Effector CD4-positive, alpha-beta T cell (primary cell): ENCODE measurements around the gene DIRAS1.

ENCODE experiments used
- DNase-seq: peaks from one replicate; pipeline ENCODE4 v3.0.0-alpha.2; 2020

The DIRAS1 gene

DNA sequence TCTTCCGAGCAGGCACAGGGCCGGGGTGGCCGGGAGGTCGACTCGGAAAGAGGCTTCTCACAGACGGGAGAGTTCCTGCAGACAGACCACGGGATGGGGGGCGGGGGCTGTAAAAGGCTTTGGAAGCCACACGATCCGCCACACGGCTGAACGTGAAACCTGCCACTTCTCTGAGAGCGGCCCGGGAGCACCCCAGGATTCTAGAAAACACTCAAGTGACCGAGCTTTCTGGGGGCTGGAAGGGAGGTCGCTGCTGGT, 34.2 kb upstream of the DIRAS1 start:
- no peak for DNase-seq

DNA sequence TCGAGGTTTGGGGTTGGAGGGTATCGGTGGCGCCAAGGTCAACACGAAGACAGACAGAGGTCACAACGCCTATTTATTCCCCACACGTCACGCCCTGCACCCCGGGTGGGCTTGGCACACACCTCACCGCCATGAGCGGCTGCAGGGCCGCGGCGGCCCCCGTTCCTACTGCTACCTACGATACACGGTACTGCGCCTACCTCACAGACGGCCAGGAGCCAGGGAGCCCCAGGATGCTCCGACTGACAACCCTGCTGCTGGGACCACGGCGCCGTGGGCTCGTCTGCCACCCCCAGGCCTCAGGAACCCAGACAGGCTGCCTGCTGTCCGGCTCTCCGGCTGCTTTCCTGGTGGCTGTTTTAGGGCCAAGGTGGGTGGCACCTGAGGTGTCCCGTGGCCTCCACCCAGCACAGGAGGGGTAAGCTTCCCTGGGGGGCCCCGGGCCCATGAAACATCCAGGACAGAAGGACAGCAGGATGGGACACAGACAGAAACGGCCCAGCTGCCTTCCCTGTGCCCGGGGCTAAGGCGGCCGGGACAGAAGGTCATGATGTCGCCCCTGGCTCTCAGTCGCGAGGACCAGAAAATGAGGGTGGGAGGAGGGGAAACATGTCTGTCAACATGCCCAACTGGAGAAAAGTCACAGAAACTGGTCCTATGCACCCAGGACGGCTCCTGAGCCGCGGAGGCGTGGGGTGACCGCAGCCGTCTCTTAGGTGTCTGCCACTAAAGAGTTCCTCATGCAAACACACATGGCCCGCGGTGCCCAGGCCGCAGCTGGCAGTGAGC, 33.7 kb upstream of the DIRAS1 start:
- no peak for DNase-seq

DNA sequence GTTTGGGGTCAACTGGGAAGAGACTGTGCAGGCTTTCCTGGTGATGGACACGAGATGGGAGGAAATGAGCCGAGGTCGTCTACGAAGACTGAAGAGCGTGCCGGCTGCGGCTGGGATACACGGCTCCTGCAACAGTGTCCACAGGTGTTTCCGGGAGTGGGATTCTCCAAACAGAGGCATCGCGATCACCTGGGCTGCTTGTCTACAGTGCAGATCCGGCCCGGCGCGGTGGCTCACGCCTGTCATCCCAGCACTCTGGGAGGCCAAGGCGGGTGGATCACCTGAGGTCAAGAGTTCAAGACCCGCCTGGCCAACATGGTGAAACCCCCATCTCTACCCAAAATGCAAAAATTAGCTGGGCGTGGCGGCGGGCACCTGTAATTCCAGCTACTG, 30.3 kb upstream of the DIRAS1 start:
- no peak for DNase-seq

DNA sequence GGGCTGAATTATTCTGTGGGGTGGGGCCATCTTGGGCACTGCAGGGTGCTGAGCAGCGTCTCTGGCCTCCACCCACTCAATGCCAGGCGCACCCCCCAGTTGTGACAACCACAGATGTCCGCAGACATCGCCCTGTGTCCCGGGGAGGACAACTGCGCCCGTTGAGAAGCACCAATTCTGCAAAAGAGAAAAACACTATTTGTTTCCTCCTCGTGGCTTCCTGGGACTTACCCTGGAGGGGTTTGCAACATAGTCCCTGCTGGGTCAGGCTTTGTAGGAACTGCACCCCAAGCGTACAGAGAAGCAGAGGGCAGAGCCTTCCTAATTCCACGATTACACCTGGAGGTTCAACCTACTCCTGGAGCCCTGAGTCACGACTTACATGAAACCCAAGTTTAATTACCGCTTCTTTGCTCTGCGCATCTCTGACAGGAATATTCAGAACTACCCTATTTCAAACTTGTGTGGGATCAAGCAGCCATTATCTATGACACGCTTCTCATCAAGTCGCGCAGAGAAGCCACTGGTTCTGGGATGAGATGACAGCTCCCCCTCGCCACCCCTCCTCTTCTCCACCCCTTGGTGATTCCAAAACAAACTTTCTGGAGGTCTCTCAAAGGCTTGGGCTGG, 29.8 kb upstream of the DIRAS1 start:
- no peak for DNase-seq

DNA sequence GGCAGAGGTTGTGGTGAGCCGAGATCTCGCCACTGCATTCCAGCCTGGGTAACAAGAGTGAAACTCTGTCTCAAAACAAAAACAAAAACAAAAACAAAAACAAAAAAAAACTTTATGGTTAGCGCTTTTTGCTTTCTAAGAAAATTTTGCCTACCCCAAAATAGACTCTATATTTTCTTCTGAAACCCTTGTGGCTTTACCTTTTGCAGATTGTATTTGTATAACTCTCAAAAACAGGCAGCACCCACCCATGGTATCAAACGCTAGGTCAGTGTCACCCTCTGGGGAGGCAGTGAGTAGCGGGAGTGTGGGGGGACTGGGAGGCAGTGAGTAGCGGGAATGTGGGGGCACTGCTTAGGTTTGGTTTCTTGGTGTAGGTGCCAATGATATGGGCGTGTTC, 26.2 kb upstream of the DIRAS1 start:
- DNase-seq = no peak

DNA sequence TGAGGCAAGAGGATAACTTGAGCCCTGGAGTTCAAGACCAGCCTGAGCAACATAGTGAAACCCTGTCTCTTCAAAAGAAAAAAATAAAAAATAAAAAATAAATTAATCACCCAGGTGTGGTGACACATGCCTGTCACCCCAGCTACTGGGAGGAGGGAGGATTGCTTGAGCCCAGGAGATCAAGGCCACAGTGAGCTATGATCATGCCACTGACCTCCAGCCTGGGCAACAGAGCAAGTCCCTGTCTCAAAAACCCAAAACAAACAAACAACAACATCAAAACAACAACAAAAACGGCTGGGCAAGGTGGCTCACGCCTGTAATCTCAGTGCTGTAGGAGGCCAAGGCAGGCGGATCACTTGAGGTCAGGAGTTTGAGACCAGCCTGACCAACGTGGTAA, 22.9 kb upstream of the DIRAS1 start:
- no peak for DNase-seq

DNA sequence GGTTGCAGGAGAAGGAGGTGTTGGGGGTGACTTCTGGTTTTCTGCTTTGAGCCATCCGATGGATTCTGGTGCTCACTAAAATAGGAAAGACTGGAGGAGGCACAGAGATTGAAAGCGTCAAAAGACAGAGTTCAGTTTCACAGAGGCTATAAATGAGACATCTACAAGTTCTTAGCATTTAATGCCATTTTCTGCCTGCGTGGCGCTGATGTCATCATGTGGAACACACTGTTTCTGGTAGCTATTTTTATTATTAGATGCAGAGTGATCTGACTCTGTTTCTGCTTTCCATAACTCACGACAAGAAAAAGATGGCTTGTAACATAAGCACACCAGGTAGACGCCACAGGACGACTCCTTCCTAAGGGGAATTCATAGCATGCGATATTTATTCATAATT, 21.9 kb upstream of the DIRAS1 start:
- DNase-seq = no peak

DNA sequence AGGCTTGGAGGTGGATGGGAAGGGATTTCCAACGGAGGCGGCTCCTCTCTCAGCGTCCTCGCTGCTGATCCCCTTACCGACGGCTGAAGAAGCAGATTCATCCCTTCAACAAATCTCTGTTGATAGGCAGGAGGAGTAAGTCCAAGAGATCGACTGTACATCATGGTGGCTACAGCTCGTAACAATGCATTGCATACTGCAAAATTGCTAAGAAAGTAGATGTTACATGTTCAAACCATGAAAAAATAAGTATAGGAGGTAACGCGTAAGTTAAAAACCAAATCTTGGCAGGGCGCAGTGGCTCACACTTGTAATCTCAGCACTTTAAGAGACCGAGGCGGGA, 19.1 kb upstream of the DIRAS1 start:
- DNase-seq = no peak

DNA sequence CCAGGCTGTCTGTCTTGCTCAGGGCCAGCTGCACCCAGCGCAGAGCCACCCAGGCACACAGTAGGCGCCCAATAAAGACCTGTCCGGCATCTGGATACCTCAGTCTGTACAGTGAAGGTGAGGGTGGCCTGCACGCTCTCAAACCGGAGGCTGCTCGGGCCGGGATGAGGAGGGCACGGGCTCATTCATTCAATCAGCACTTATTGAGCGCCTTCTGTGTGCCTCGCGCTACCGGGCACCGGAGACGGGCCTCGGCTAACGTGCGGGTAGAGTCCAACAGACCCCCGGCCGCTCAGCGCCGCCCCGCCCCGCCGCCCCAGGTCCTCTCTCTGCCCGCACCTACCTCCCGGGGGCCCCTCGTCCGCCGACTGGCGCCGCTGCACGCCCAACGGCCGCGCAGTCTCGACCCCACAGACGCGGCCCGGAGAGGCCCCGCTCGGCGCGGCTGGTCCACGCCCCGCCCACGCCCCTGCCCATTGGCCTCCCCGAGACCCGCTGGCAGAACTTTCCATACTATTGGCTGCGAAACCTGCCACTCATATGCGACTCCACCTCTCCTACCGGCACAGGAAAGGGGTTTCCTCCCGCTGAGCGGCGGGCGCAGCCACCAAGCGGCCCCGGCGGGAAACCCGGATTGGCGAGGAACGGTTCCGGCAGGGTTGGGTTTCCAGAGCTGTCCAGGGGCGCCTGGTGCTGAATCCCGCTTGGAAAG, 18.6 kb upstream of the DIRAS1 start, which contains the start of gene SLC39A3:
TSS of gene SLC39A3 (minus strand) at position 416 of the 712 bp plus-strand sequence. CDS start 2,760 bp downstream, outside the sequence.
- peak; percentile 100 for DNase-seq

DNA sequence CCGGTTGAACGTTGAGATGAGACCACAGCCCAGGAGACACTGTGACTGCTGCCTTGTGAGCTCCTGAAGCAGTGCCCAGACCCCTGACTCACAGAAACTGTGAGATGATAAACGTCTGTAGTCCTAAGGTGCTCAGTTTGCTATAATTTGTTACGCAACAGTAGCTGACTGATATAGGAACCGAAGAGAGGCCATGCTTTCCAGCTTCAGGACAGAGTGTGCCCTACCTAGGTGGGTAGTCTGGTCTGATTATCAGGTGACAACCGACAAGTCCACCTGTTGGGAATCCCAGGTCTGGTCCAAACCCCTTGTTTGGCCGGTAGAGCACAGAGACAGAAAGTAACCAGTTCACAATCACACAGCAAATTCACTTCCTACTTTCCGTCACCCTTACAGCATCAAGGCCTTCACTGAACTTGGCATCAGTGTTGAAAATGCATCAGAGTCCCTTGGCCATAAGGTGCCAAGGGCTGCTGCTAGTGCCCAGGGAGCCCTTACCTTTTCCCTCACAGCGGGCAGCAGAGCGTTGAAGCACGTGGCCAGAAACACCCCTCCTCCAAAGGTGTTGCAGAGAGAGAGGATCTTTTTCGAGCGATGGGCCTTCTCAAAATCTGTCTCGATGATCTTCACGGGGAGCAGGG, 15.5 kb upstream of the DIRAS1 start:
- no peak for DNase-seq

DNA sequence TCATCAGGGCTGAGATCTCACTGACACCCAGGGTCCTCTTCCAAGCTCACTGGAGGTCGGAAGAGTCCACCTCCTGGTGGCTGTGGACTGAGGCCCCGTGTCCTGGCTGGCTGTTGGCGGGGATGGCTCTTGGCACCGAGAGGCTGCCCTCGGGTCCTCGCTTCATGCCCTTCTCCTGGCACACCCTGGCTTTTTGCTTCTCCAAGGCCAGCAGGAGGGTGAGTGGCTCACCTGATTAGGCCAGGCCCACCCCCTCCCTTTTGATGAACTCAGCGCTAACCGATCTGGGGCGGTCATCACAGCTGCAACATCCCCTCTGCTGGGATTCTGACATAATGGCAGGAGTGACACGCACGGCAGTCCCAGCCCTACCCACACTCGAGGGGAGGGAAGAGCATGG, 14.2 kb upstream of the DIRAS1 start:
- DNase-seq = no peak

DNA sequence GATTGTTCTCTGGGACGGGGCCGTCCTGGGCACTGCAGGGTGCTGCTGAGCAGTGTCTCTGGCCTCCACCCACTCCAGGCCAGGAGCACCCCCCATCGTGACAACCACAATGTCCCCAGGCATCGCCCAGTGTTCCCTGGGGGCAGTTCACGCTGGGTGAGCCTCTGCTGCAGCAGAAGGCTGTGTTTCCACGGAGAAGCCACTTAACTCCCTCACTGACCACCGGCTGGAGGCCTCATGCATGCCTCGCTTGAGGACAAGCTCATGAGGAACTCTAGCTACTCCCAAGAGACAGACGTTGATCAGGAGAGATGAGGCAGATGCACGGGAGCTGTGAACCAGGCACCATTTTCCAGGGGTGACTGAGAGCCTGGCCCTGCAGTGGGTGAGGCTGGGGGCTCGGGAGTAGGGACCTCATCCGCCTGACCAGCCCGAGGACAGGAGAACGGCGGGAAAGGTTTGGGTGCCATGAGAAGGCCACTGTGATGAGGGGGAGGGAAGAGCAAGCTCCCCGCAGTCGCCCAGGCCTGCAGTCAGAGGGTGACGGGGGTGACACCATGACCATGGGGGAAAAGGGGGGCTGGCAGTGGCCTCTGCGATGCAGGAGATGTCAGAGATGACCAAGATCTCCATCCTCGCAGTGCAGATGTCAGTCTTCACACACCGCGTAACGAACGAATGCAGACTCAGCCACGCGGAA, 13.6 kb upstream of the DIRAS1 start:
- DNase-seq = no peak

DNA sequence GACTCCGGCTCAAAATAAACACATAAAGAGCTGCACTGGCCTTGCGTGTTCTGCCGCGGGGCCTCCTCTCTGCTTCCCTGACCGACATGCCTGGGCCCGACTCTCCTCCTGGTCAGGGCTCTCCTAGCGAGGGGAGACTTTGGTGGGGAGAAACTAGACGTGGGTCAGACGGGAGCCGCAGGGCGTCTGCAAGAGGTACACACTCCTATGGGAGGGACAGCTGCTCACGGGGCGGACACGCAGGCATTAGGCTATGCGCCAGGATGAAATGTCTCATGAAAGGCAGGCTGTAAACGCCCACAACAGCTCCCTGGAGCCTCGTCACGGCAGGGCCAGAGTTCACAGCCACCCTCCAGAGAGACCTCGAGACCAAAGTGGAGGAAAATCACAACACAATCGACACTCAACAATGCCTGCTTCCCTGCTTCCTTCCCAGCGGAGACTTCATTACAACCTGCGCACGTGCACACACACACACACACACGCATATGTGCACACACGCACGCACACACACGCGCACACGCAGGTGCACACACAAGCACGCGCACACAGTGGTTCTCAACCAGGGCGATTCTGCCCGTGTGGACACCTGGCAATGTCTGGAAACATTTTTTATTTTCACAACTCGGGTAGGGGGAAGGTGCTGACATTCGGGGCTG, 12.9 kb upstream of the DIRAS1 start:
- no peak for DNase-seq

DNA sequence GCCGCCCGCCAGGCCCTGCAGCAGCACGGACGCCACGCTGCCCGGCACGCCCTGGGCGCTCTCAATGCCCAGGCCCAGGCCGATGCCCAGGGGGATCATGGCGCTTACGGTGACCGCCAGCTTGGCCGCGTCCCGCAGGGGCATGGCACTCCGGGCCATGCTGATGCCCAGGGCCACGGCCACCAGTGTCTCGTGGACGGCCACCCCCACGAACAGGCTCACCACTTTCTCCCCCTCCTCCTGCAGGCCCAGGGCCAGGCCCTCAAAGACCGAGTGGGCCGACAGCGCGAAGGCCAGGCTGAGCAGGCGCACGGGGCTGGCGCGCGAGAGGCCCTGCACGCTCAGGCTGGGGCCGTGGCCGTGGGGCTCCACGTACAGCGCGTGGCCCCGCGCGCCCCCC, 11.7 kb upstream of the DIRAS1 start:
- DNase-seq = no peak

DNA sequence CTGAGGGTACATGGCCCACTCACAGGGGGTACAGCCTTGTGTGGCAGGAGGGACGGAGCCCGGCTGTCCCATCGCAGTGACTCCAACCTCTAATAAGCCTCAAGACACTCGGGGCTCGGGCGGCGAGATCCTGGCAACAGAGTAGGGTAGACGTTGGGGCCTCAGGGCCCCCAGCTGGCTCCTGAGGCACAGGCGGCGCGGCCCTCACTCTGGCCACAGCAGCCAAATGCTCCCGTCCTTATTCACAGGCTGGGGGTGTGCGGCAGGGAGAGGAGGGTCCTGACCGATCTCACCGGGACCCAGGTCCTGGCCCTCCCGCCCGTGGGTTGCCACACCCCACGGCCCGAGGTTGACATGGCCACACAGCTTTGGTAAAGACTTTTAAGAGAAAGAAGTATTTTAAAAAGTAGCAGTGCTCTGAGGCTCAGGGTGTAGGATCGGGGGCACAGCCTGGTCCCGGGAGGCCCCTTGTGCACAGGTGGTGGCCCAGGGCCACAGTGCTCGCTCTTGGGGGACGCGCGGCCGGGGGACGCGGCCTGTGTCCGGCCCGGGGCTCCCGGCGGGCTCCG, 11.1 kb upstream of the DIRAS1 start:
- no peak for DNase-seq

DNA sequence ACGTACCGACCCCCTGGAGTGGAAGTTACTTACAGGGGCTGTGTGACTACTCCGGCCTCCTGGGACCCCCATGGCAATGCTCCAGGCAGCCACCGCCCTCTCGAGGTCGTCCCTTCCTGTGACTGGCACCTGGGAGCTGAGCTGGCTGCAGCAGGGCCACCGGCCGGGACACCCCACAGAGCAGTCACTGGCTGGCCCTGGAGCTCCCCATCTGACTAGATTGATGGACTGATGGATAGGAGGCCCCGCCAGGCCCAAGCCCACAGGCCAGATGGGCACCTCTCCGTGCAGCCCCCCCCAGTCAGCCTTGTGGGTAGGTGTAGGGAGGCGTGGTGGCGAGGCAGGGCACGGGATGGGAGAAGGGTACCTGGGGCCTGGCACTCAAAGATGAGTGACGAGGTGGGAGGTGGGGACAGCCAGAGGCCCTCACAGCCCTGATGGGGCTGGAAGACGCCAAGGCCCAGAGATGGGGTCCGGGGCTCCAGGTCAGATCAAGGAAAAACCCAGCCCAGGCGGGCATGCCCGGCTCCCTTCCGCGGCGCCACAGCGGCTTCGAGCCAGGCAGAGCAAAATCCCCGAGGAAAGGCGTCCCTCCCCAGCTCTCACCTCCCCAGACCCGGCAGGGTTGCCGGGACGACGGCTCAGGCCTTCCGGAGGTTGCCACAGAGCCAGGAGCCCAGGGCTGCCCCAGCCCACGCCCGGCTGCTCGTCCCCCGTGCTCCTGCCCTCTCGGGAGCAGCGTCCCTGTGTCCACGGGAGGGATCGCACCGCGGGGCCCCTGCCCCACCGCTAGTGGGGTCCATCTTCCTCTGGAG, 10.2 kb upstream of the DIRAS1 start:
- DNase-seq = no peak

DNA sequence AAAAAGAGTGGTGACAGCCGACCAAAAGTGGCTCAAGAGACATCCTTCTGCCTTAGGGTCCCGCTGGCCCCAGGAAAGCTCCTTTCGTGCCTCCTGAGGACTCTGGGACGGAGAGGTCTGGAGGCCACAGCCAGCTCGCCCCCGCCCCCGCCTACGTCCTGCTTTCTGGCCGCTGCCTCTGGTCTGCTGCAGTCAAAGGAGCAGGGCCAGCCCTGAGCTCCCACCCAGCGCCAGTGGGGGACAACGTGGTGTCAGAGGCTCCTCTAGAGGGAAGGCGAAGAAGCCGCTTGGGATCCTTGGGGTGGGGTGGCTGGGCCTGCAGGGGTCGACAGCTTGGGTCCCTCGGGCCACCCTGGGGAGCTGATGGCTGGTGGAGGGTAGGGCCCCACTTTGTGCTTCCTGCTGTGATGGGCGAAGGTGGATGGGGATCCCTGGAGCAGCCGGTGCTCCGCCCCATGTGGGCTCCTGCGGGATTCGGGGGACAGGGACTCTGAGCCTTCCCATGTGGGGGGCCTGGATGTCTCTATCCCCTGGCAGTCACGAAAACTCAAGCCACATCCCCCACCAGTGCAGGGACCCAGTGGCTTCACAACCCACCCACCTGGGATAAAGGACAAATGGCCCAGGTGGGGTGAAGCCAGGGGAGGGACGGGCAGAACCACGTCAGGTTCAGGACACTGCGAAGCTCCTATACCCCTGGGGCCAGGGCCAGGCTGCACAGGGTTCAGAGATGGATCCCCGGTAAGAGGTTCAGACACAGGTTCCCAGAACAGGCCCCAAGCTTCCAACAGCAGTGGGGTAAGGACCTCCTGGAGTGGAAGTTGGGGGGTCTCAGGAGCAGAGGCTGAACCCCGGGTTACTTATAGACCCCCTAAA, 9.0 kb upstream of the DIRAS1 start:
- no peak for DNase-seq

DNA sequence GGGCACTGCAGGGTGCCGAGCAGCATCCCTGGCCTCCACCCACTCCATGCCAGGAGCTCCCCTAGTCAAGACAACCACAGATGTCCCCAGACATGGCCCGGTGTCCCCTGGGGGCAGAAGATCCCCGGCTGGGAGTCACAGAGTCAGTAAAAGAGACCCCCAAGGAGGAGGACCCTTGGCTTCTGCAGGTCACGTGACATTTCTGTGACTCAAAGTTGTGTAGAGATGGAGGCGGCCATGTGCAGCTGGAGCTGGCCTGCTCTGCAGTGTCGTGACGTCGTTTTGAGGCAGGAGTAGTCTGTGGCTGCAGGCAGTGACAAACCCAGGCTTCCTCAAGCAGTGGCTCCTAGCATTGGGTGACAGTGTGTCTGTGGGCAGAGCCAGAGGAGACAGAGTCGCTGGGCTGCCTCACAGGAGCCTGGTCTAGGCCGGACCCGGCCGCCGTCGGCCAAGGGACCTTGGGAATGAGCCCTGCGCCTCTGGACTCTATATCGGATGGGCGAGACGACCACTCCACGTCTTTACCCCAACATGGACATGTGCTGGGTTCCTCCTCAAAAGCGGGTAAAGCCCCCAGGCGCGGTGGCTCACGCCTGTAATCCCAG, 7.7 kb upstream of the DIRAS1 start:
- no peak for DNase-seq

DNA sequence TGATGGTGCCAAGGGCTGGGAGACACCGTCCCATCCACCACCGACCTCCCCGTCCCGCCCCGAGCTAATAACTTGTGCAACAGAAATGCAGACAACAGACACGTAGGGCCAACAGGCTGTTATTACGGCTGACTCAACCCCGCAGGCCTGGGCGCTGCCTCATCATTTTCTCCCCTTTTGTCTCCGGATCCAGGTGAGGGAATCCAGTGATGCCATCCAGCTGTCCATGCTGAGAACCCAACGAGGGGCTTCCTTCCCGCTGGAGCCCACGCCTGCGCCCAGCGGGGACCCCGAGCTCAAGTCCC, 6.4 kb upstream of the DIRAS1 start:
- DNase-seq = no peak
